Mammary epithelial cell (primary cell): ENCODE measurements around the gene CDH4.

Experiments used
- CTCF ChIP-seq, 2 donors: IDR thresholded peaks in 1 of 2; conservative IDR thresholded peaks in 1 of 2; 2 replicates each; pipeline ENCODE4 v1.5.1; 2011 to 2012; ENCODE audit warnings: inconsistent platforms in 2 of 2, low read length in 2 of 2, mild to moderate bottlenecking in 2 of 2, control low read depth in 1 of 2, low read depth in 1 of 2; ENCODE audit not compliant: insufficient read depth in 1 of 2; ENCODE audit errors: extremely low read depth in 1 of 2
- EZH2 ChIP-seq: IDR thresholded peaks from 2 replicates; pipeline ENCODE4 v1.6.1; 2012; ENCODE audit warnings: low read length, inconsistent platforms, borderline replicate concordance

- TF ChIP-seq CTCF (conservative IDR thresholded peaks at IDR 0.05 in 1 of 2, IDR thresholded peaks at IDR 0.05 in 1 of 2; ENCODE audit: extremely low read depth in 1 of 2, insufficient read depth in 1 of 2, low read depth in 1 of 2, low read length in 2 of 2) (no peak), EZH2 (no peak)
Observed at GRCh38 chr20:61287583-61288275, 35.7 kb downstream of the CDH4 start.
